CD4-positive, alpha-beta T cell treated with Interleukin-17A for 1 hour (primary cell): ENCODE data around the gene HSD11B1.
"Not testable (repeated sequence)": the region's sequence is repeated elsewhere in the genome, so short reads cannot be mapped to it uniquely, and the experiment has no call there.

Source experiments
- DNase-seq: peaks from one replicate; pipeline ENCODE4 v3.0.0-alpha.2; 2020

HSD11B1 gene

DNA sequence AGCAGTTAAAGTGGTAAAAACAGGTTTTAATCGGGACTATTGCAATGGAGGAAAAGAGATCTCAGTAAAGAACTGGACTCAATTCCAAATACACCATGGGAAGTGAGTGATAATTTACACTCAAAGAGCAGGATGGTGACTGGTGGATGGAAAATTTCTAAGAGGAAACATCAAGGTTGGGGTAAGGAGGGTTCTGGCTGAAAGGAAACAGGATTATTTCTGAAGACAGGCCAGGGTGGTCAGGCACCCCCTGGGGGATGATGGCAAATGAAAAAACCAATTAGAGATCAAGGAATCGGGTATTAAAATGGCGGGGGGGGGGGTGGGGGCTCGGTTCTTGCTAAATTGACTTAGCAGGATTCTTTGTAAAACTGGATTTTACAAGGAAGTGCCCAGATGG, 12.3 kb upstream of the HSD11B1 start:
- DNase-seq: no peak

DNA sequence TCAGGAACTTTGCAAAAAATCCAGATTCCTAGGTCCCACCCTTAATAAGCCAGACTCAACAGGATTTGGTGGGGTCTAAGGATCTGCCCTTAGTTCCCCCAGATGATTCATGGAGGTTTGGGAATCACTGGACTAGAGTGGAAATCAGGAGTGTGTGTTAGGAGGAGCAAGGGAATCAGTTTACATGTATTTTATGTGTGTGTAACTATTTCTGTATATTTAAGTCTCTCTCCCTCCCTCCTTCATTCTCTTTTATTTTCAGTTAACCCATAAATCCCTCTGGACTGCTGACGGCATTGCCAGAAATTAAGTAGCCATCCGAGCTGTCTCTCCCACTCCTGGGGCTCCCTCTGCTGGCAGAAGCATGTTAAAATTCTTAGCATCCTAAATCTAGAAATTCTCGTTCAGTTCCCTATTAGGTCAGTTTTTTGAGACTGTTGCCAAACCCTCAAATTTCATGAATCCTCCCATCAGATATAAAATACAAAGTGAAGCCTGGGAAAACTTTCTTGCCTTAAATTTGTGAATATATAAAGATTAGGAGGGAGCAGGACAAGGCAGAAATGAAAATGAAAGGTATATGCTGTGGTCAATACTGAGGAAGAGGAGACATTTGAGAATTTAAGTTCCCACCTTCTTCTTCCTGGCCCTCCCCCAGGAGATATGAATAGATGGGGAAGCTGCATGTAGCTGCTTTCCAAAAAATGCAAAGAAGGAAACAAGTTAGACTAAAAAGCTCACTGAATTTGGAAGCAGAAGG, 11.7 kb upstream of the HSD11B1 start:
- peak; percentile 77 for DNase-seq

DNA sequence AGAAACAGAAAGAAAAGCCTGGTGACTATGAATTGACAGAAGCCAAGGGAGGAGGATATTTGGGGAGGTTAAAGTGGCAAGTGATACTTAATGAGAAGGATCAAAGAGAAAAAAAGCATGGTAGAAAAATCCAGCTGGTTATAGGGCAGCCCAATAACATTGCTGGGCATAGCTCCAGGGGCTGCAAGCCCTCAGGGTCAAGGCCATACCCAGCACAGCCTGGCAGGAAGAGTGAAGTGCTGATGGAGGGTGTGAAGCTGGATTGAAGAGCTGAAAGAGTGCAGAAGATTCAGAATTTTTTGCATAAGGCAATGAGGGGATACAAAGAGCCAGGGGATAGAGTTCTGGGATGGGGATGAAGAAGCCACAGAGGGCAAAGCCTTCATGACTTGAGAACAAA, 8.0 kb upstream of the HSD11B1 start:
- no peak for DNase-seq

DNA sequence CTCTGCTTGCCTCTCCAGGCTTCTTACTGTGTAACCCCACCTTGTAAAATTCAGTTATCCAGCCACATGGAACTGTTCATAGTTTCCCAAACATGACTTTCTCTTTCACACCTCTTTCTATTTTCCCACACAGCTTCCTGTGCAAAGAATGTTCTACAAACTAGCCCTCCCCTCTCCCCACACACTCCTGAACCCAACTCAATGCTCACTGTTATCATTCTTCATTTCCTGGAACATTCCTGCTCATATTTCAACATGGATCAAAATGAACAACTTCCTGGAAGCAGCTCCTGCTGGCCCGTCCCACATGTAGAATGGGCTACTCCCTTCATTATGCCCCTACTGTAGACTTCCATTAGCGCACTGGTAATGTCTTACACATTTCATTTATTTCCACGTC, 7.5 kb upstream of the HSD11B1 start:
- DNase-seq: no peak

DNA sequence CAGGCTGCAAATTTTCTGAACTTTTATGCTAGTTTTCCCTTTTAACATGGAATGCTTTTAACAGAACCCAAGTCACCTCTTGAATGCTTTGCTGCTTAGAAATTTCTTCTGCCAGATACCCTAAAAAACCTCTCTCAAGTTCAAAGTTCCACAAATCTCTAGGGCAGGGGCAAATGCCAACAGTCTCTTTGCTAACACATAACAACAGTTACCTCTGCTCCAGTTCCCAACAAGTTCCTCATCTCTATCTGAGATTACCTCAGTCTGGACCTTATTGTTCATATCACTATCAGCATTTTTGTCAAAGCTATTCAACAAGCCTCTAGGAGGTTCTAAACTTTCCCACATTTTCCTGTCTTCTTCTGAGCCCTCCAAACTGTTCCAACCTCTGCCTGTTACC, 4.0 kb upstream of the HSD11B1 start:
- not testable (repeated sequence) for DNase-seq

DNA sequence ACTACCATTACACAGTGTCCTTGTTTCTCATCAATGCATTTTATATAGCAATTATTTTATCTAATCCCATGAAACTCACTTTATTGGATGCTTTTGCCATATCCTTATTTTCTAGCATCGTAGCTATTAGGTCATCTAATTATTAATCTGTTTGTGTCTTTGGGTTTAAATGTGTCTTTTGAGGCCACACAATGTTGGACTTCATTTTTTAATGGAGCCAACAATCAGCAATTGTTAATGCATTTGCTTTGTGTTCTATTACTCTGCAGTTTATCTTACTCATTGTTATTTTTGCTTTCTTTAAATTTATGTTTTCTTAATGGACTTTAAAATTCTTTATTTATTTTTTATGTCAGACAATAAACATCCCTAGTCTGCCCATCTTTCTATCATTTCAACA, 1.8 kb upstream of the HSD11B1 start:
- no peak for DNase-seq

DNA sequence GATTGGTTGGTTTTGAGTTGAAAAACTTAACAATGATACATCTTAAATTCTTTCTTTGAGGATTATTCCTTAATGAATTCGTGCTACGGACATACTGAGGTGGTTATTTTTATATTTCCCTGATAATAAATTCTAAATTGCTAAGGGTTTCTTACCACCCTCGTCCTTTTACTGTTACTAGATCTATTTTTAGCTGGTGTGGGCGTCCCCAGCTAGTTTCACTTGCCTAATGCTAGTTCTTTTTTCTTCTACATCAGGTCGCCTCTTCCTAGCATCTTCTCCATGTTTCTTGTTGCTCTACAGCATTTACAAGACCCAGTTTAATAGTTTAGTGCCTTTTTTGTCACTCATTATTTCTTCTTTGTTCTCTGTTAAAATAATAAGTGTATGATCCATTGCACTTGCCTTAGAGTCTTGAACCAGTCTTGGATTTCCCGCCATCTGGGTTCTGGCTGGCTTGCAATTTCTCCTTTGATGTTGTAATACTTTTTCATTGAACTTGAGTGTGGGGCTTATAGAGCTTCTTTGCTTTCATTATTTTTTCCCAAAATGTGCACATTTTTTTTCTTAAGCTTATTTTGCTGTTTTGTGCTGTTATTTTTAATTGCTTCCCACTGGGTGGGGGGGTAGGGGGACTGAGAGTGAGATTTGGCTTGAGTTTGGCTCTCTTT, 677 bp upstream of the HSD11B1 start:
- no peak for DNase-seq

DNA sequence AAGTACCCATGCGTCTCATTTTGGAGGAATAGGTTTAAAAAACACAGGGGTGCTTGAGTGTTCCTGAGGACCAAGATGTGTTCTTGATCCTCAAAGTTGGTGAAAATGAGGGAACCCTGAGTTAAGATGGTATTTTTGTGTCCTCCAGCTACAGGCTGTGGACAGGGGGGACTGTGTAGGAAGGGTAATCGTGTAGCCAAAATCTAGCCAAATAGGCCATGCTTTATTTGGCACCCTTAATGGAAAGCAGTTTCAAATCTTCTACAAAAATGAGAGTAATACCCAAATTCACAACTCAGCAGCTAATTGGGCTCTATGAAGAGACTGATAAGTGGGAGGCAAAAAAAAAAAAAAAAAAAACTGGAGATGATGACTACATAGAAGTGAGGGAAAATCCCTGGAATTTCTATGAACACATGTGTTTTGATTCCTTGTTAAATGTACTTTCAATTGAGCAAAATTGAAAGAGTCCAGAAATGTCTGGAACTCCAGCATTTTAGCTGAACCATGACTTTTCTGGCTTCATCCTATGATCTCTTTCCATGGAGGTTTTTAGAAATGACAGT, 470 bp downstream of the HSD11B1 start:
- no peak for DNase-seq

DNA sequence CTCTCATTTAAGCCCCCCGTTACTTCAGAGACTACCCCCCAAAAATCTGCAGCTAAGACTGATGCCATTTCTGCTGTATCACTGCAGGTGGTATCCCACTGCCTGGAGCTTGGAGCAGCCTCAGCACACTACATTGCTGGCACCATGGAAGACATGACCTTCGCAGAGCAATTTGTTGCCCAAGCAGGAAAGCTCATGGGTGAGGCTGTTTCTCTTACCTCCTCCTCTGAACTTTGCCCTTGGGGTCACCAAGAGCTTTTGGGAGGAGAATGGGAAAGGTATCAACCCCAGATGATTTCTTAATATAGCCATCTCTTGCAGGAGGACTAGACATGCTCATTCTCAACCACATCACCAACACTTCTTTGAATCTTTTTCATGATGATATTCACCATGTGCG, 2.0 kb downstream of the HSD11B1 start:
- DNase-seq: no peak

DNA sequence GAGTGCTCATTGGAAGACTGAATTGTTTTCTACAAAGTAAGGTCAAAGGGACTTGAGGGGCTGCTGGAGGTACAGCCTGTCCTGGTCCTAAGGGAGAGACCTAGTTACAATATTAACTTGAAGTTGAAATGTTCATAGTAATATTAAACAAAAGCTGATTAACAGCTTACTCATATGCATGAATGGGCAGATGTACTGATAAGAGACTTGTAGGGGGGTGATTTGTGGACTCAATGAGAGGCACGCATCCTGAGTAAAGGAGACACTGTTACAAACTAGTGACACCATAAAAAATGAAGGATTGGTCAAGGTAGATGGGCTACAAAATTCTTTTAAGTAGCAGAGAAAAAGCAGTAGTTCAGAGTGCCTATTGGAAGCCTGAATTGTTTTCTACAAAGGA, 2.7 kb downstream of the HSD11B1 start:
- DNase-seq: no peak

DNA sequence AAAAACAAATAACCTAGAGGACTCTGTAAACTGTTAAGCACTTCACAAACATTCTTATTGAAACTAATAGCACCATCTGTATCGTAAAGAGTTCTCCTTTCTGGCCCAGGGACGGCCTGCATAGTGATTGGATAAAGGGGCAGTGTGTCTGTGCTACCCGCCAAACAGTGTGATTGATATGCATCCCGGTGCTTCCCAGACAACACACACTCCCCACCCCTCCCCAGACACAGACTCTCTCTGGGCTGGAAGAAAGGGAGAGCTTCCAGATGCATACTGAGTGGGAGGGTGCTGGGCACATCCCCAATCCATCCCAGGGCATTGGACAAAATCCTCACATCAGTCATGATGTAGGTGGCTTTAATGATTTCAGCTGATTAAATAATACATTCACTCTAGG, 3.7 kb downstream of the HSD11B1 start:
- DNase-seq: no peak

DNA sequence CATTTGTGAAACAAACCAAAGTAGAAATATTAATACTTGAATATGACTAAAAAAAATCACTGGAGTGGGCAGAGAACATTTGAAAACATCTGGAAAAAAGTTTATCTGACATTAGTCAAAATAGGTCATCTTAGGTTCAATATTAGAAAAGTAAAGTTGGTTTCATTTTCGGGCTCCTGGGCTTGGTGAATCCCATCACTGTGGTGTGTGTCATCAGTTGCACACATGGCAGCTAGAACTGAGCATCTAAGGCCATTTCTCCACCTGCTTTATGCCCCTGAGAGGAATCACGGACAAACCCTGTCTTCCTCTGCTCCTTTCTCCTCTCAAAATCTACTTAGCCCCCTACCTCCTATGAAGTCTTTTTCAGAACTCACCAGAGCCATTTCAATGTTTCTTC, 5.4 kb downstream of the HSD11B1 start:
- DNase-seq: peak; percentile 20

DNA sequence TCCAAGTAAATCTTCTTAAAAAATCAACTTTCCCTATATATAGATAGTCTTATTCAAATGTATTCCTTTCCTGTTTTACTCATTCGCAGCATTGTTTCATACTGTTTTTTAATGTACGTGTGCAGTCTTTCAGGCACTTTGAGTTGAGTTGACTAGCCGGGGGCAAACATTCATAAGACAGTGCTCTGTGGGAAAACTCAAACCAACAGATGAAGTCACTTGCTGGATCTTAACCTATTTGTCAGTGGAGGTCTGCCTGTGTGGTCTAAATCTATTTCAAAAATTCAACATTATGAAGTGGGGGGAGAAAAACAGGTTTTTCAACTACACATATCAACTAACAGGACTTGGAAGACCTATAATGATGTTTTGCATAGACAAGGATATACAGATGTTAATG, 6.2 kb downstream of the HSD11B1 start:
- DNase-seq: no peak

DNA sequence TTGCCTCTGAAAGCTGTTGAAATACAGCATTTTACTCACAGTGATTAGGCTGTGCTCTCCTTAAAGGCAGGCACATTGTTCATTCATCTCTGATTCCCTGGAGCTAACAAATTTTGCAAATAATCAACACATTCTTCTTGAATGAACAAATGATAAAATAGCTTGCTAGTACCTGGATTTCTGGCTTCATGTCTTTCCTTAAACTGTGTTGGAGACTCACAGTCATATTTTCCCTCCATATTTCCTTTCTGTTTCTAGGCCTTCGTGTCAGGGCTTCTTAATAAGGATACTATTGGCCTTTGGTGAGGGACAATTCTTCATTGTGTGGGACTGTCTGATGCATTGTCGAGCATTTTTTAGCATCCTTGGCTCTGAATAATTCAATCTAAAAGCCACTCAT, 9.7 kb downstream of the HSD11B1 start:
- no peak for DNase-seq

DNA sequence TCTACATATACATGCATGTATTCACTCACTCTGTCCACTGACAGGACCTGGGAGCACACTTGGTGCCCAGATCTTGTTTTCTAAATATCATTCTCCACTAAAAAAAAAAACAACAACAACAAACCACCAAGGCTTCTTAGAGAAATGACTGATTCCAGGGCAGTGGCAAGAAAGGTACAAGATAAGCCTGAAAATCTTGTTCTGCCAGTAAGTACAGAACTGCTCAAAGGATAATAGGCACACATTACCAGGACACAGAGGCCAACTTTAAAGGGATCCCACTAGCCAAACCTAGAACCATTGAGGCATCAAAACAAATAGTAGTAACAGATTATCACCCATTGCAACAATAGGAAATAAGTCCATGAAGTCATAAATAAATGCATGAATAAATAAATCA, 10.7 kb downstream of the HSD11B1 start:
- no peak for DNase-seq

DNA sequence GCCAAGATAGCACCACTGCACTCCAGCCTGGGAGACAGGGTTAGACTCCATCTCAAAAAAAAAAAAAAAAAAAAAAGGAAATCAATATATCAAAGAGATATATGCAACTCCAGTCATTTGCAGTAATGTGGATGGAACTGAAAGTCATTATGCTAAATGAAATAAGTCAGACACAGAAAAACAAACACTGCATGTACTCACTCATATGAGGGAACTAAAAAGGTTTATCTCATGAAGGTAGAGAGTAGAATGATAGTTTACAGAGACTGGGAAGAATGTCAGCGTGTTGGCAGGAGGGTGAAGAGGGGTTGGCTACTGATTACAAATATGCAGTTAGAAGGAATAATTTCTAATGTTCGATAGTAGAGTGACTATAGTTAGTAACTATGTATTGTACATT, 13.2 kb downstream of the HSD11B1 start:
- DNase-seq: no peak

DNA sequence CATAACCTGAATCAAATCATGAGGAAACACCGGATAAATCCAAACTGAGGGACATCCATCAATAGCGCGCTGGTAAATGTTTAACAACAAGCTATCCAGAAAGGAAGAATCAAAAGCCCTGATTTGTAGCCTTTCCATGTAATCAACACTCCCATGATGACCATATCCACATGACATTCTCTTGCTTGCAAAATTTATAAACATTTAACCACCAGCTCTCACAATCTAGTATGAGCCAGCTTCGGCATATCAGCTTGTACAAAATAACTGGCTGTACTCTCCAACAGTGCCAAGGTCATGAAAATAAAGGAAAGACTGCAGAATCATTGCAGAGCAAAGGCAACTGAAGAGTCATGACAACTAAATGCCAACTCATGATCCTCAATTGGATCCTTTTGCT, 15.7 kb downstream of the HSD11B1 start:
- DNase-seq: no peak

DNA sequence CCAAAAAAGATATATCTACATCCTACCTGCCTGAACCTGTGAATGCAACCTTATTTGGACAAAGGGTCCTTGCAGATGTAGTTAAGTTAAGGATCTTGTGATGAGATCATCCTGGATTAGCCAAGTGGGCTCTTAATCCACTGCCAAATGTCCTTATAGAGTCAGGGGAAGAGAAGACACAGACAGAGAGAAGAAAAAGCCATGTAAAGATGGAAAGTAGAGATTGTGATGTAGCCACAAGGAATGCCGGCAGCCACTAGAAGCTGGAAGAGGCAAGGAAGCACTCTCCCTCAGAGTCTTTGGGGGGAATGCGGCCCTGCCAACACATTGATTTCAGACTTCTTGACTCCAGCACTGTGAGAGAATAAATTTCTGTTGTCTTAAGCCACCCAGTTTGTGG, 16.2 kb downstream of the HSD11B1 start:
- no peak for DNase-seq

DNA sequence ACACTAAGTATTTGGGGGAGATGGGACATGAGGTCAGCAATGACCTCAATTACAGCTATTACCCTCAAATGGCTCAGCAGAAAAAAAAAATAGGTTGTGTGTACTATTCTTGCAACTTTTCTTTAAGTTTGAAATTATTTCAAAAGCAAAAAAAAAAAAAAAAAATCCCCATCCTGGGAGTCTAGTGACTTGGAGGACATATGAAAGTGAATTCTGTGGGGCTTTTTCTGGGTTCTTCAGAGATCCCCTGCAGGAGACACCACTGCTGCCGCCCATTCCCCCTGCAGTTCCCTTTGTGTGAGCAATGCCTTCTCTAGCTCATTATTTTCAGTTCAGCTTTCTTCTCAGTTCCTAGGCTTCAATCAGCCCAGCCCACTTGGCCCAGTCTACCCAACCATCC, 16.7 kb downstream of the HSD11B1 start:
- no peak for DNase-seq

DNA sequence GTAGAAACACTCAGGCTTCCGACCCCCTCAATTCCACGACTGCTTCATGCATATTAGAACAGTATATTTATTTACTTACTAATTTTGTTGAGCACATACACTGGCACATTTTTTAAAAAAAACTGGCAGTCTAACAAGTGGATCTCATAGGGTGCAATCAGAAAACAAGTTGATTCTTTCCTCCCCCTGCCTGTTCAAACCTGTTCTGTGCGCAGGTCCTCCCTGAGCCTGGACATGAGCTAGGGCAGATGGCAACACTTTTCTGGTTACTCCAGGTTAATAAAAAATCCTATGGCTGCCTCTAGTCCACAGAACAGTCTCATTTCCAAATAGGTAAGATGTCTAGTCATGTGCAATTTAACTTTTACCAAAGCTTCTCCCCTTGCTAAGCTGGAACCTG, 18.6 kb downstream of the HSD11B1 start:
- no peak for DNase-seq

DNA sequence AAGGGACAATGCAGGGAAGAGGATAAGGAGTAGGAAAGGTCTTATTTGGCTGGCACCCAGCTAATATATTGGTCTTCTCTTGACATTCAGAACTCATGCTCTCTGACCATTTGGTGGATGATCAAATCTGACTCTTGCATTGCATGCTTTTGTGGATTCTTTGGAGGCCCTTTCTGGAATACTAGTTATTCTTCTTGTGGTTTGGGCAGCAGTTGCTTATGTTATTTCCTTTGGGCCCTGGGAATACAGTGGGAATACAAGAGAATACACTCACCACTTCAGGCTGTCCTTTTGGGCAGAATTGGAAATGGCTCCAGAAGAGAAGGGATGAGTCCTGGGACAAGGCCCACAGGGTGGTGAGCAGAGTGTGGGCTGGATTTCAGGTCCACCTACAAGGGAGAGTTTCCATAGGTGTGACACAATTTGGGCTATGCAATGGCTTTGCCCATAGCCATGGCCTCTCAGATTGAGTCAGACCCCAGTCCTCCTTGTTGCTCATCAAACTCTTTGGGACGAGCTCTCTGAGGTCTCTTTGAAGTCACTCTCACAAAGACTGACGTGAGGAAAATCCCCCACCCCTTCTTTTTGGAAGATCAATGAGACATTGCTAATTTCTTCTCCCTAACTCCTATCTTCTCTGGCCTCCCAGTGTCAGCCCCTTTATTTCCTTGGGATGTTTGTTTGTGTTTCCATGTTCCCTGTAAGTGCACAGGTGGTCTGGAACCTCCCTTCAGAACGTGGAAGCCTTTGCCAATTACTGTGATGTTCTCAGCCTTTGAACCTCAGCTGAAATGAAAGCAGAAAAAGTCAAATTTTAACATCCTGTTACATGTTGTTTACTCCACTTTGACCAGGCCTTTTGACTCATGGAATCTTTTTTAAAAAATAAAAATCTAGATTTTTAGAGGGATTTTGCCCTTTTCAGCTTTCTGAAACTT, 19.4 kb downstream of the HSD11B1 start:
- DNase-seq: peak; percentile 12

DNA sequence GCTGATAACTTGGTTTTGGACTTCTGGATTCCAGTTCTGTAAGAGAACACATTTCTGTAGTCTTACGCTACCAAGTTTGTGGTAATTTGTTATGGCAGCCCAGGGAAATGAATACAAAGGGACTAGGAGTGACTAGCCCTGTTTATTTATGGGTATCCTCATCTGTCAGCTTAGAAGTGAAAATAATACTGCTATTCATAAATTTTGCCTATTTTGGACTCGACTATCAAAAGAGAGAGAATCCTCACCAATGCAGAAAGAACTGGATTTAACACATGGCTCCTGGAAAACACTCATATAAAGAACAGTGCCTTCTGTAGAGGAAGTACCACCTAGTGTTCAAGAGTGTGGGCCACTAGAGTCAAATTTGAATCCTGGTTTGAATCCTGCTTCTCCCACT, 22.6 kb downstream of the HSD11B1 start:
- no peak for DNase-seq

DNA sequence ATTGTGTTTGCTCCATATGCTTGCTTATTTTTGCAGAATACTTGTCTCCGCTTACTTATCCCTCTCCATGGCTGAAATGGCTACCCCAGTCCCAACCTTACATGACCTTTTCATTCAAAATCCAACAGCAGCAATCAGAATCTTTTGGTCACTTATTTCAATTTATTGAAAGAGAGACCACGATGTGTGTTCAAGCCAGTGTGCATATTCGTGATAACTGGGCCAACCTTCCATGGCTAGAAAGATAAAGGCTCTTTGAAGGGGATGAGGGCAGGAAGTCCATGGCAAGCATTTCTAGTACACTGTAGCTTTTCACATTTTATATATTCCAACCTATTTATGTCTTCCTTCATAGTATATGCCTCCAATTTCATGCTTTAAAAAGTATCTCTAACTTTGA, 23.1 kb downstream of the HSD11B1 start:
- no peak for DNase-seq
